Breast epithelium (tissue), 3 donors: ENCODE results near the gene IDI2.

Experiments used
- POLR2AphosphoS5 ChIP-seq, 3 donors: sonication (generic); formaldehyde crosslinking; IDR thresholded peaks; one replicate each; pipeline ENCODE4 v1.6.1; 2017; ENCODE audit warnings: antibody characterized with exemption in 3 of 3
- TF ChIP-seq, protein P1 (sequence below), 3 donors: fragments of 450-650 bp; IDR thresholded peaks; one replicate each; pipeline ENCODE4 v1.5.1; 2016 to 2017; ENCODE audit warnings: antibody characterized with exemption in 3 of 3, mild to moderate bottlenecking in 3 of 3, moderate library complexity in 3 of 3

DNA sequence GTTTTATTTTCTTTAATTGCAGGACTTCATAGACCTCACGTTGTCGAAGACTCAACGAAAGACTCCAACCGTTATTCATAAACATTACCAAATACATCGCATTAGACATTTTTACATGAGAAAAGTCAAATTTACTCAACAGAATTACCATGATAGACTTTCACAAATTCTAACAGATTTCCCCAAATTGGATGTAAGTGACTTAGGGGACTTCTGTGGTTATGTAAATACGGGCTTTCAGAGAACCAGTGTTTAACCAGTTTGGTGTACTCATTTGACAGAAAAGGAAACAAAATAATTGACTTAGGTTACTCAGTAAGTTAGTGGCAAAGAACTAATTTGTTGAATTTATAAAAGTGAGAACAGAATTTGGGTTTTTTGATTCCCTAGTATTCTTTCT, 33.2 kb downstream of the IDI2 start:
- TF ChIP-seq, protein P1, sequence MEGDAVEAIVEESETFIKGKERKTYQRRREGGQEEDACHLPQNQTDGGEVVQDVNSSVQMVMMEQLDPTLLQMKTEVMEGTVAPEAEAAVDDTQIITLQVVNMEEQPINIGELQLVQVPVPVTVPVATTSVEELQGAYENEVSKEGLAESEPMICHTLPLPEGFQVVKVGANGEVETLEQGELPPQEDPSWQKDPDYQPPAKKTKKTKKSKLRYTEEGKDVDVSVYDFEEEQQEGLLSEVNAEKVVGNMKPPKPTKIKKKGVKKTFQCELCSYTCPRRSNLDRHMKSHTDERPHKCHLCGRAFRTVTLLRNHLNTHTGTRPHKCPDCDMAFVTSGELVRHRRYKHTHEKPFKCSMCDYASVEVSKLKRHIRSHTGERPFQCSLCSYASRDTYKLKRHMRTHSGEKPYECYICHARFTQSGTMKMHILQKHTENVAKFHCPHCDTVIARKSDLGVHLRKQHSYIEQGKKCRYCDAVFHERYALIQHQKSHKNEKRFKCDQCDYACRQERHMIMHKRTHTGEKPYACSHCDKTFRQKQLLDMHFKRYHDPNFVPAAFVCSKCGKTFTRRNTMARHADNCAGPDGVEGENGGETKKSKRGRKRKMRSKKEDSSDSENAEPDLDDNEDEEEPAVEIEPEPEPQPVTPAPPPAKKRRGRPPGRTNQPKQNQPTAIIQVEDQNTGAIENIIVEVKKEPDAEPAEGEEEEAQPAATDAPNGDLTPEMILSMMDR (IDR thresholded peaks at IDR 0.05): no peak
- TF ChIP-seq POLR2AphosphoS5 (IDR thresholded peaks at IDR 0.05): no peak
